Ovary (tissue), 9 donors: ENCODE results near the gene KIF6. TPM values are rescaled to one million over a fixed set of nuclear protein-coding genes. Genes with fewer than 3 reads are reported as not detected.

ENCODE experiments used
- DNase-seq, 5 donors: peaks; one replicate each; pipeline ENCODE4 v3.0.0-alpha.2; 2019 to 2020
- H3K27ac ChIP-seq, 2 donors: fragments of 200-600 bp; one replicate each; pipeline versions ENCODE4 v1.5.1 to v1.8.0; 2019 to 2022
- H3K27me3 ChIP-seq: fragments of 200-600 bp; one replicate; pipeline ENCODE4 v1.8.0; 2022
- H3K36me3 ChIP-seq: fragments of 200-600 bp; sonication (generic); one replicate; pipeline ENCODE4 v1.5.1; 2019
- H3K4me1 ChIP-seq: one replicate; pipeline ENCODE4 v1.8.1; 2013; ENCODE audit warnings: mild to moderate bottlenecking, moderate library complexity; ENCODE audit not compliant: insufficient read depth
- H3K4me3 ChIP-seq: fragments of 200-600 bp; sonication (generic); one replicate; pipeline ENCODE4 v1.5.1; 2017
- H3K9me3 ChIP-seq, 2 donors: fragments of 200-600 bp in 1 of 2; sonication (generic) in 1 of 2; one replicate each; pipeline versions ENCODE4 v1.5.1 to v1.8.1; 2013 to 2019; ENCODE audit warnings: mild to moderate bottlenecking in 1 of 2, moderate library complexity in 1 of 2
- CTCF ChIP-seq, 3 donors: fragments of 450-650 bp in 2 of 3; fragments of 200-600 bp in 1 of 3; IDR thresholded peaks; one replicate each; pipeline versions ENCODE4 v1.5.1 to v1.8.0; 2016 to 2022; ENCODE audit warnings: antibody characterized with exemption in 3 of 3, mild to moderate bottlenecking in 1 of 3
- EP300 ChIP-seq: sonication (generic); formaldehyde crosslinking; IDR thresholded peaks from one replicate; pipeline ENCODE4 v1.6.1; 2017; ENCODE audit warnings: antibody characterized with exemption
- POLR2A ChIP-seq: fragments of 450-650 bp; IDR thresholded peaks from one replicate; pipeline ENCODE4 v1.6.1; 2017; ENCODE audit warnings: antibody characterized with exemption, mild to moderate bottlenecking, moderate library complexity
- WGBS, 3 donors: extraction: QIAGEN DNeasy Blood & Tissue Kit in 1 of 3; methylation state at CpG; one replicate each; pipeline versions ENCODE4 v1.1.5 to v1.1.7; 2013 to 2017; 5-methylcytosine and 5-hydroxymethylcytosine counted together
- intact Hi-C, 4 donors: fragments of 100-400 bp; cut with DNase I; formaldehyde crosslinking; loops; one replicate each; pipeline versions ENCODE4 v1.11.0 to v1.15.1; 2022 to 2023
- polyA plus RNA-seq, 2 donors: library from polyadenylated mRNA; stranded (reverse); fragments of 200-250 nt in 1 of 2; fragments of 350-450 nt in 1 of 2; fragmentation: Illumina TruSeq in 1 of 2; extraction: RNeasy Lipid Tissue Mini Kit (QIAGEN cat#74804) in 1 of 2; gene quantifications; one replicate each; pipeline ENCODE4 v1.2.3, GENCODE V29; 2013 to 2014
- total RNA-seq, 7 donors: library from RNA; depleted of rRNA in 2 of 7; stranded (reverse); fragments of >200 nt in 2 of 7; fragmentation: NEBNext Ultra II Directional in 3 of 7; extraction: Animal tissue kit (Norgen Biotek cat#: 25700) in 3 of 7; gene quantifications; one replicate each; pipeline versions ENCODE4 v1.1.0 to v1.2.4, GENCODE V29; 2016 to 2023
- donor health status: DM: no; HTN: no; CAD: no; lungs with moderate emphysema.
- donor health status: DM: no; HTN: no; CAD: no.
- donor health status: Bipolar disorder and iron deficiency.
- donor health status: DM: yes; HTN: yes; CAD: no.
- donor health status: DM: no; HTN: no; CAD: no.
- donor health status: DM: yes; HTN: yes; CAD: no.

Gene KIF6
- total and polyA plus RNA-seq, 9 donors = 0.12 to 2.1 (median 0.82) TPM

GRCh38 chr6:39587080-39587479 is 138.1 kb downstream of the KIF6 start:
- H3K27ac ChIP-seq = no peak overlapping the region
- intact Hi-C loops = no loop called here
- TF ChIP-seq CTCF (IDR thresholded peaks at IDR 0.05) = no peak
- TF ChIP-seq POLR2A = no peak
- TF ChIP-seq EP300 = no peak
- no peaks in the 10 kb centered on the region for H3K36me3 ChIP-seq
- DNase-seq = no peak
- no peaks in the 10 kb centered on the region for H3K9me3 ChIP-seq
- WGBS, 3 donors = 82 to 90% (median 88%) methylated on average over 4 of the region's 4 CpGs
- no peaks in the 10 kb centered on the region for H3K4me1 ChIP-seq
- no peaks in the 10 kb centered on the region for H3K27me3 ChIP-seq
- H3K4me3 ChIP-seq = no peak overlapping the region

GRCh38 chr6:39585641-39586040 is 139.6 kb downstream of the KIF6 start:
- H3K27me3 ChIP-seq = no peaks in the 10 kb centered on the region
- H3K4me1 ChIP-seq = no peaks in the 10 kb centered on the region
- no peak overlapping the region for H3K4me3 ChIP-seq
- TF ChIP-seq CTCF (IDR thresholded peaks at IDR 0.05) = no peak
- TF ChIP-seq EP300 = no peak
- TF ChIP-seq POLR2A = no peak
- no peaks in the 10 kb centered on the region for H3K36me3 ChIP-seq
- no peak overlapping the region for H3K27ac ChIP-seq
- DNase-seq = no peak
- no peaks in the 10 kb centered on the region for H3K9me3 ChIP-seq
- intact Hi-C loops = no loop called here
- WGBS, 3 donors = 93 to 95% (median 94%) methylated on average over 2 of the region's 2 CpGs

- Histone ChIP-seq H3K4me3 (no peak overlapping the region), H3K36me3 (no peaks in the 10 kb centered on the region), H3K27me3 (no peaks in the 10 kb centered on the region), H3K9me3 (no peaks in the 10 kb centered on the region), H3K4me1 (no peaks in the 10 kb centered on the region), H3K27ac (no peak overlapping the region)
- TF ChIP-seq CTCF (IDR thresholded peaks at IDR 0.05) = no peak
- no peak for TF ChIP-seq EP300
- TF ChIP-seq POLR2A = no peak
- no peak for DNase-seq
- 91 to 95% (median 92%) methylated on average over 6 of the region's 6 CpGs for WGBS, 3 donors
- intact Hi-C loops = no loop called here
Measured at GRCh38 chr6:39577446-39578165, 147.6 kb downstream of the KIF6 start.

GRCh38 chr6:39576556-39577303 is 148.5 kb downstream of the KIF6 start:
- no peaks in the 10 kb centered on the region for H3K27me3 ChIP-seq
- H3K36me3 ChIP-seq = no peaks in the 10 kb centered on the region
- no peaks in the 10 kb centered on the region for H3K9me3 ChIP-seq
- no peak for DNase-seq
- H3K4me1 ChIP-seq = no peaks in the 10 kb centered on the region
- no peak for TF ChIP-seq CTCF (IDR thresholded peaks at IDR 0.05)
- TF ChIP-seq EP300 = no peak
- no peak for TF ChIP-seq POLR2A
- H3K4me3 ChIP-seq = no peak overlapping the region
- WGBS, 3 donors = 74 to 86% (median 81%) methylated on average over 4 of the region's 4 CpGs
- intact Hi-C loops = no loop called here
- H3K27ac ChIP-seq = no peak overlapping the region
